ENCODE data around the gene KIF26B. TPM values are rescaled to one million over a fixed set of nuclear protein-coding genes. Genes with fewer than 3 reads are reported as not detected.
A peak's percentile ranks its signal among the peaks of the same experiment; 100 is the strongest.

Gene KIF26B
- total RNA-seq, 2 experiments from 2014 or later: not detected

GRCh38 chr1:245516284-245516759 is 361.5 kb downstream of the KIF26B start:
- DNase-seq (ENCODE audit: low spot score): peak; percentile 21
- intact Hi-C loops (cut with micrococcal nuclease; ENCODE audit: unreplicated experiment): loop anchor here (10.0 kb wide), 1 partner anchor 488 kb away; no protein-coding TSS in a partner anchor
- no TSS peak for BruUV-seq (replicated peaks)
- H3K4me2 ChIP-seq (ENCODE audit: low read length): no peak overlapping the region
- no peaks in the 10 kb centered on the region for H3K9me3 ChIP-seq (ENCODE audit: low read length)
- no peak overlapping the region for H3K4me3 ChIP-seq (ENCODE audit: low read depth, low read length, poor library complexity, severe bottlenecking)
- POLR2A ChIA-PET: no interaction called here
- no peak overlapping the region for H2AFZ ChIP-seq (ENCODE audit: low read length)
- CTCF ChIA-PET (ENCODE audit: unreplicated experiment): interaction anchor here (0.6 kb wide), 1 partner anchor 14 kb away, joined by 4 read pairs; no protein-coding TSS in a partner anchor
- H3K9me2 ChIP-seq (ENCODE audit: insufficient read depth, low read length): no peaks in the 10 kb centered on the region
- no peak overlapping the region for H3K27ac ChIP-seq (ENCODE audit: low read depth, low read length, poor library complexity, severe bottlenecking)
- no peaks in the 10 kb centered on the region for H3K4me1 ChIP-seq (ENCODE audit: insufficient read depth, low read length, poor library complexity, severe bottlenecking)
- no peak for TF ChIP-seq EZH2phosphoT487 (IDR thresholded peaks at IDR 0.05; ENCODE audit: borderline replicate concordance, low read depth, low read length)
- TF ChIP-seq, protein P1, sequence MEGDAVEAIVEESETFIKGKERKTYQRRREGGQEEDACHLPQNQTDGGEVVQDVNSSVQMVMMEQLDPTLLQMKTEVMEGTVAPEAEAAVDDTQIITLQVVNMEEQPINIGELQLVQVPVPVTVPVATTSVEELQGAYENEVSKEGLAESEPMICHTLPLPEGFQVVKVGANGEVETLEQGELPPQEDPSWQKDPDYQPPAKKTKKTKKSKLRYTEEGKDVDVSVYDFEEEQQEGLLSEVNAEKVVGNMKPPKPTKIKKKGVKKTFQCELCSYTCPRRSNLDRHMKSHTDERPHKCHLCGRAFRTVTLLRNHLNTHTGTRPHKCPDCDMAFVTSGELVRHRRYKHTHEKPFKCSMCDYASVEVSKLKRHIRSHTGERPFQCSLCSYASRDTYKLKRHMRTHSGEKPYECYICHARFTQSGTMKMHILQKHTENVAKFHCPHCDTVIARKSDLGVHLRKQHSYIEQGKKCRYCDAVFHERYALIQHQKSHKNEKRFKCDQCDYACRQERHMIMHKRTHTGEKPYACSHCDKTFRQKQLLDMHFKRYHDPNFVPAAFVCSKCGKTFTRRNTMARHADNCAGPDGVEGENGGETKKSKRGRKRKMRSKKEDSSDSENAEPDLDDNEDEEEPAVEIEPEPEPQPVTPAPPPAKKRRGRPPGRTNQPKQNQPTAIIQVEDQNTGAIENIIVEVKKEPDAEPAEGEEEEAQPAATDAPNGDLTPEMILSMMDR (conservative IDR thresholded peaks at IDR 0.05; ENCODE audit: low read length): peak; percentile 50
- no peaks in the 10 kb centered on the region for H3K36me3 ChIP-seq (ENCODE audit: insufficient read depth, low read length)
- no peaks in the 10 kb centered on the region for H3K79me2 ChIP-seq (ENCODE audit: insufficient read depth, low read depth, low read length)
- H4K20me1 ChIP-seq (ENCODE audit: insufficient read depth, low read length): no peaks in the 10 kb centered on the region

- Histone ChIP-seq H3K9me2 (ENCODE audit: insufficient read depth, low read length) (no peaks in the 10 kb centered on the region), H3K4me3 (ENCODE audit: low read depth, low read length, poor library complexity, severe bottlenecking) (no peak overlapping the region), H4K20me1 (ENCODE audit: insufficient read depth, low read length) (no peaks in the 10 kb centered on the region), H3K79me2 (ENCODE audit: insufficient read depth, low read depth, low read length) (no peaks in the 10 kb centered on the region), H3K27ac (ENCODE audit: low read depth, low read length, poor library complexity, severe bottlenecking) (no peak overlapping the region), H3K36me3 (ENCODE audit: insufficient read depth, low read length) (no peaks in the 10 kb centered on the region), H2AFZ (ENCODE audit: low read length) (no peak overlapping the region), H3K4me2 (ENCODE audit: low read length) (no peak overlapping the region), H3K4me1 (ENCODE audit: insufficient read depth, low read length, poor library complexity, severe bottlenecking) (no peaks in the 10 kb centered on the region), H3K9me3 (ENCODE audit: low read length) (no peaks in the 10 kb centered on the region)
- no peak for DNase-seq (ENCODE audit: low spot score)
- CTCF ChIA-PET (ENCODE audit: unreplicated experiment): no interaction called here
- BruUV-seq (replicated peaks): no TSS peak
- TF ChIP-seq EZH2phosphoT487 (IDR thresholded peaks at IDR 0.05; ENCODE audit: borderline replicate concordance, low read depth, low read length): no peak
- TF ChIP-seq, protein P1 (conservative IDR thresholded peaks at IDR 0.05; ENCODE audit: low read length): no peak
- intact Hi-C loops (cut with micrococcal nuclease; ENCODE audit: unreplicated experiment): no loop called here
- POLR2A ChIA-PET: no interaction called here
These were observed 365.8 kb downstream of the KIF26B start for GRCh38 chr1:245520611-245521010.

- H3K4me3 ChIP-seq (ENCODE audit: low read depth, low read length, poor library complexity, severe bottlenecking): no peak overlapping the region
- ChIA-PET CTCF (ENCODE audit: unreplicated experiment) (no interaction called here), POLR2A (no interaction called here)
- no peaks in the 10 kb centered on the region for H3K9me2 ChIP-seq (ENCODE audit: insufficient read depth, low read length)
- intact Hi-C loops (cut with micrococcal nuclease; ENCODE audit: unreplicated experiment): no loop called here
- TF ChIP-seq, protein P1 (conservative IDR thresholded peaks at IDR 0.05; ENCODE audit: low read length): no peak
- DNase-seq (ENCODE audit: low spot score): no peak
- BruUV-seq (replicated peaks): no TSS peak
- H3K27ac ChIP-seq (ENCODE audit: low read depth, low read length, poor library complexity, severe bottlenecking): no peak overlapping the region
- no peaks in the 10 kb centered on the region for H3K4me1 ChIP-seq (ENCODE audit: insufficient read depth, low read length, poor library complexity, severe bottlenecking)
- no peaks in the 10 kb centered on the region for H3K79me2 ChIP-seq (ENCODE audit: insufficient read depth, low read depth, low read length)
- H4K20me1 ChIP-seq (ENCODE audit: insufficient read depth, low read length): no peaks in the 10 kb centered on the region
- H3K9me3 ChIP-seq (ENCODE audit: low read length): no peaks in the 10 kb centered on the region
- H3K36me3 ChIP-seq (ENCODE audit: insufficient read depth, low read length): no peaks in the 10 kb centered on the region
- no peak overlapping the region for H2AFZ ChIP-seq (ENCODE audit: low read length)
- H3K4me2 ChIP-seq (ENCODE audit: low read length): no peak overlapping the region
These were observed 371.4 kb downstream of the KIF26B start for GRCh38 chr1:245526141-245526540.

Measured in OCI-LY7 (cell line).